WTC11 (cell line): ENCODE data around the gene HDAC3. TPM values are rescaled to one million over a fixed set of nuclear protein-coding genes. Genes with fewer than 3 reads are reported as not detected.

Experiments used
- E2F5 ChIP-seq: sonication (generic); formaldehyde crosslinking; IDR thresholded peaks from 2 replicates; pipeline ENCODE4 v1.8.1; 2022; ENCODE audit warnings: mild to moderate bottlenecking, moderate library complexity, missing genetic modification reagents
- ERG ChIP-seq: fragments of 250-450 bp; sonication (Bioruptor Pico); IDR thresholded peaks from 2 replicates; pipeline ENCODE4 v1.8.0; 2021; ENCODE audit warnings: mild to moderate bottlenecking
- FOXP4 ChIP-seq: sonication (generic); formaldehyde crosslinking; IDR thresholded peaks from 2 replicates; pipeline ENCODE4 v1.8.0; 2022; ENCODE audit warnings: mild to moderate bottlenecking, missing genetic modification reagents
- HMGXB4 ChIP-seq: sonication (generic); formaldehyde crosslinking; IDR thresholded peaks from 2 replicates; pipeline ENCODE4 v1.8.1; 2023; ENCODE audit warnings: mild to moderate bottlenecking, moderate library complexity, missing genetic modification reagents
- IRF1 ChIP-seq: sonication (generic); formaldehyde crosslinking; IDR thresholded peaks from 2 replicates; pipeline ENCODE4 v1.8.0; 2023; ENCODE audit warnings: missing genetic modification reagents
- JUN ChIP-seq: sonication (generic); formaldehyde crosslinking; IDR thresholded peaks from 2 replicates; pipeline ENCODE4 v1.8.0; 2023; ENCODE audit warnings: mild to moderate bottlenecking, missing genetic modification reagents
- KAT7 ChIP-seq: sonication (generic); formaldehyde crosslinking; IDR thresholded peaks from 2 replicates; pipeline ENCODE4 v1.8.1; 2023; ENCODE audit warnings: missing genetic modification reagents, mild to moderate bottlenecking, borderline replicate concordance
- RELA ChIP-seq: sonication (generic); formaldehyde crosslinking; IDR thresholded peaks from 2 replicates; pipeline ENCODE4 v1.8.1; 2022; ENCODE audit warnings: missing genetic modification reagents, mild to moderate bottlenecking, borderline replicate concordance
- RORB ChIP-seq: fragments of 250-450 bp; sonication (Bioruptor Pico); IDR thresholded peaks from 2 replicates; pipeline ENCODE4 v1.9.0; 2021; ENCODE audit warnings: mild to moderate bottlenecking
- SOX15 ChIP-seq: fragments of 250-450 bp; sonication (Bioruptor Pico); IDR thresholded peaks from 2 replicates; pipeline ENCODE4 v1.9.0; 2021; ENCODE audit warnings: mild to moderate bottlenecking
- TEAD1 ChIP-seq: sonication (generic); formaldehyde crosslinking; IDR thresholded peaks from 2 replicates; pipeline ENCODE4 v1.8.0; 2022; ENCODE audit warnings: mild to moderate bottlenecking, missing genetic modification reagents
- TEAD4 ChIP-seq: sonication (generic); formaldehyde crosslinking; IDR thresholded peaks from 2 replicates; pipeline ENCODE4 v1.8.0; 2022; ENCODE audit warnings: mild to moderate bottlenecking, missing genetic modification reagents
- ZNF416 ChIP-seq: fragments of 250-450 bp; sonication (Bioruptor Pico); IDR thresholded peaks from 2 replicates; pipeline ENCODE4 v1.9.0; 2021; ENCODE audit warnings: mild to moderate bottlenecking, inconsistent platforms
- ZNF425 ChIP-seq: fragments of 250-450 bp; sonication (Bioruptor Pico); conservative IDR thresholded peaks from 2 replicates; pipeline ENCODE4 v1.9.0; 2021; ENCODE audit warnings: mild to moderate bottlenecking
- ZNF512 ChIP-seq: sonication (generic); formaldehyde crosslinking; IDR thresholded peaks from 2 replicates; pipeline ENCODE4 v1.8.1; 2022; ENCODE audit warnings: missing genetic modification reagents, borderline replicate concordance
- ZNF532 ChIP-seq: fragments of 250-450 bp; sonication (Bioruptor Pico); IDR thresholded peaks from 2 replicates; pipeline ENCODE4 v1.9.0; 2021; ENCODE audit warnings: mild to moderate bottlenecking, borderline replicate concordance
- total RNA-seq: library from RNA; stranded (reverse); gene quantifications from 3 replicates; pipeline ENCODE4 v1.2.3, GENCODE V29; 2021

HDAC3 gene
- total RNA-seq, 1 experiment from 2014 or later: 96.2 TPM

GRCh38 chr5:141618804-141619554 is 17.7 kb downstream of the HDAC3 start, which contains the start of gene DIAPH1 (continued):
- TF ChIP-seq KAT7: no peak
- no peak for TF ChIP-seq JUN (CRISPR knock-in tag)
- no peak for TF ChIP-seq RORB (CRISPR knock-in tag)
- no peak for TF ChIP-seq ZNF532 (CRISPR knock-in tag)
- TF ChIP-seq ZNF512 (CRISPR knock-in tag): no peak
- TF ChIP-seq ERG: no peak
- peak; percentile 95; the same call in 1 of the 2 replicates for TF ChIP-seq E2F5 (CRISPR knock-in tag)
- TF ChIP-seq TEAD4 (CRISPR knock-in tag): no peak
- TF ChIP-seq ZNF416: no peak
- TF ChIP-seq HMGXB4: peak; percentile 96
- TF ChIP-seq TEAD1 (CRISPR knock-in tag): peak; percentile 70; the same call in 1 of the 2 replicates
- TF ChIP-seq IRF1: no peak
- peak; percentile 74; the same call in 1 of the 2 replicates for TF ChIP-seq FOXP4 (CRISPR knock-in tag)
- TF ChIP-seq ZNF425 (CRISPR knock-in tag): no peak
- no peak for TF ChIP-seq SOX15 (CRISPR knock-in tag)
- TF ChIP-seq RELA (CRISPR knock-in tag): no peak
- TF ChIP-seq, all 79 proteins: peak for 25
